Transverse colon (tissue), 4 donors: ENCODE measurements around the gene TFAP2D. TPM values are rescaled to one million over a fixed set of nuclear protein-coding genes. Genes with fewer than 3 reads are reported as not detected.
A peak's percentile ranks its signal among the peaks of the same experiment; 100 is the strongest.

ENCODE experiments used
- DNase-seq: peaks from one replicate; pipeline ENCODE4 v3.0.0-alpha.2; 2019
- H3K27ac ChIP-seq, 4 donors: fragments of 200-600 bp; sonication (generic); 2 replicates each; pipeline ENCODE4 v1.5.1; 2016 to 2018; ENCODE audit warnings: inconsistent platforms in 4 of 4
- H3K27me3 ChIP-seq: fragments of 200-600 bp; sonication (generic); 2 replicates; pipeline ENCODE4 v1.5.1; 2017; ENCODE audit warnings: inconsistent platforms
- H3K36me3 ChIP-seq, 4 donors: fragments of 200-600 bp; sonication (generic); 2 replicates each; pipeline ENCODE4 v1.5.1; 2017 to 2019; ENCODE audit warnings: inconsistent platforms in 4 of 4
- H3K4me1 ChIP-seq, 4 donors: fragments of 200-600 bp; sonication (generic); 2 replicates each; pipeline ENCODE4 v1.5.1; 2017 to 2020; ENCODE audit warnings: inconsistent platforms in 4 of 4
- H3K4me3 ChIP-seq, 4 donors: fragments of 200-600 bp; sonication (generic); 1 replicate in 1 of 4; 2 replicates in 3 of 4; pipeline versions ENCODE4 v1.5.1 to v1.6.1; 2017 to 2019; ENCODE audit warnings: inconsistent platforms in 4 of 4
- H3K9me3 ChIP-seq, 2 donors: fragments of 200-600 bp; sonication (generic); 2 replicates each; pipeline ENCODE4 v1.5.1; 2017 to 2019; ENCODE audit warnings: inconsistent platforms in 2 of 2
- EP300 ChIP-seq: sonication (generic); formaldehyde crosslinking; IDR thresholded peaks from one replicate; pipeline ENCODE4 v1.6.1; 2017; ENCODE audit warnings: antibody characterized with exemption, low read depth
- POLR2A ChIP-seq: fragments of 450-650 bp; IDR thresholded peaks from one replicate; pipeline ENCODE4 v1.6.1; 2016; ENCODE audit warnings: antibody characterized with exemption, mild to moderate bottlenecking, moderate library complexity
- POLR2AphosphoS5 ChIP-seq, 3 donors: sonication (generic); formaldehyde crosslinking; IDR thresholded peaks; one replicate each; pipeline ENCODE4 v1.6.1; 2016; ENCODE audit warnings: antibody characterized with exemption in 3 of 3
- WGBS, 2 donors: methylation state at CpG; one replicate each; pipeline ENCODE4 v1.1.5; 2018; ENCODE audit warnings: low coverage in 1 of 2; 5-methylcytosine and 5-hydroxymethylcytosine counted together
- in situ Hi-C, 4 donors: fragments of 200-750 bp; cut with MboI; loops; one replicate each; pipeline versions ENCODE4 v1.15.0 to v1.15.1; 2017; ENCODE audit warnings: low sequenced_read_pairs in 3 of 4, low pct_ligation_motif_present in 1 of 4, low pct_unique_long_range_greater_than_20kb in 1 of 4
- intact Hi-C: fragments of 100-400 bp; cut with DNase I; formaldehyde crosslinking; loops from one replicate; pipeline ENCODE4 v1.15.1; 2023; ENCODE audit warnings: low total_unique reads
- total RNA-seq, 4 donors: library from RNA; depleted of rRNA; stranded (reverse); fragments of >200 nt; gene quantifications; one replicate each; pipeline ENCODE4 v1.1.0, GENCODE V29; 2016
- TF ChIP-seq, protein P1 (sequence below), 5 experiments: fragments of 200-600 bp in 3 of 5; fragments of 450-650 bp in 2 of 5; sonication (generic) in 3 of 5; IDR thresholded peaks; 1 replicate in 2 of 5; 2 replicates in 3 of 5; pipeline ENCODE4 v1.5.1; 2016 to 2017; ENCODE audit warnings: antibody characterized with exemption in 5 of 5, inconsistent platforms in 3 of 5, mild to moderate bottlenecking in 2 of 5, moderate library complexity in 1 of 5

Gene TFAP2D
- total RNA-seq, 4 donors from 2014 or later: not detected

GRCh38 chr6:50815436-50816114, 102.2 kb downstream of the TFAP2D start:
- in situ Hi-C loops: loop anchor here (10.0 to 25.0 kb wide), 6 partner anchors 547 to 1222 kb away; no protein-coding TSS in a partner anchor
- H3K36me3 ChIP-seq: no peaks in the 10 kb centered on the region
- peaks cover 76% of the 10 kb centered on the region for H3K27me3 ChIP-seq
- TF ChIP-seq, protein P1, sequence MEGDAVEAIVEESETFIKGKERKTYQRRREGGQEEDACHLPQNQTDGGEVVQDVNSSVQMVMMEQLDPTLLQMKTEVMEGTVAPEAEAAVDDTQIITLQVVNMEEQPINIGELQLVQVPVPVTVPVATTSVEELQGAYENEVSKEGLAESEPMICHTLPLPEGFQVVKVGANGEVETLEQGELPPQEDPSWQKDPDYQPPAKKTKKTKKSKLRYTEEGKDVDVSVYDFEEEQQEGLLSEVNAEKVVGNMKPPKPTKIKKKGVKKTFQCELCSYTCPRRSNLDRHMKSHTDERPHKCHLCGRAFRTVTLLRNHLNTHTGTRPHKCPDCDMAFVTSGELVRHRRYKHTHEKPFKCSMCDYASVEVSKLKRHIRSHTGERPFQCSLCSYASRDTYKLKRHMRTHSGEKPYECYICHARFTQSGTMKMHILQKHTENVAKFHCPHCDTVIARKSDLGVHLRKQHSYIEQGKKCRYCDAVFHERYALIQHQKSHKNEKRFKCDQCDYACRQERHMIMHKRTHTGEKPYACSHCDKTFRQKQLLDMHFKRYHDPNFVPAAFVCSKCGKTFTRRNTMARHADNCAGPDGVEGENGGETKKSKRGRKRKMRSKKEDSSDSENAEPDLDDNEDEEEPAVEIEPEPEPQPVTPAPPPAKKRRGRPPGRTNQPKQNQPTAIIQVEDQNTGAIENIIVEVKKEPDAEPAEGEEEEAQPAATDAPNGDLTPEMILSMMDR (IDR thresholded peaks at IDR 0.05): peak in 2 of 5 experiments; percentile 14 to 19
- TF ChIP-seq EP300 (no peak), POLR2A (no peak), POLR2AphosphoS5 (IDR thresholded peaks at IDR 0.05) (no peak)
- no peaks in the 10 kb centered on the region for H3K9me3 ChIP-seq
- DNase-seq: no peak
- intact Hi-C loops: no loop called here
- H3K27ac ChIP-seq: no peak overlapping the region
- peak overlapping the region; percentile 4 to 62 (median 36) for H3K4me3 ChIP-seq
- H3K4me1 ChIP-seq: peaks cover 0 to 23% (median 11%) of the 10 kb centered on the region in 4 donors
- 3 to 4% methylated on average over 11 to 16 of the region's 16 CpGs for WGBS, 2 donors

- peak overlapping the region; percentile 4 to 62 (median 36) for H3K4me3 ChIP-seq
- no peaks in the 10 kb centered on the region for H3K9me3 ChIP-seq
- H3K36me3 ChIP-seq: no peaks in the 10 kb centered on the region
- peaks cover 0 to 26% (median 12%) of the 10 kb centered on the region in 4 donors for H3K4me1 ChIP-seq
- intact Hi-C loops: no loop called here
- peak; percentile 74 for DNase-seq
- TF ChIP-seq, protein P1 (IDR thresholded peaks at IDR 0.05): peak; percentile 75 to 86 (median 80)
- TF ChIP-seq POLR2A: no peak
- WGBS, 2 donors: 1 to 2% methylated on average over 8 to 14 of the region's 14 CpGs
- in situ Hi-C loops: loop anchor here (10.0 to 25.0 kb wide), 6 partner anchors 546 to 1221 kb away; no protein-coding TSS in a partner anchor
- H3K27me3 ChIP-seq: peaks cover 82% of the 10 kb centered on the region
- H3K27ac ChIP-seq: no peak overlapping the region
Measured at GRCh38 chr6:50816115-50816675, 102.9 kb downstream of the TFAP2D start.

GRCh38 chr6:50816947-50817645, 103.8 kb downstream of the TFAP2D start:
- Histone ChIP-seq H3K27me3 (peaks cover 91% of the 10 kb centered on the region), H3K27ac (no peak overlapping the region), H3K4me1 (peaks cover 0 to 26% (median 12%) of the 10 kb centered on the region in 4 donors), H3K4me3 (no peak overlapping the region), H3K9me3 (no peaks in the 10 kb centered on the region), H3K36me3 (no peaks in the 10 kb centered on the region)
- intact Hi-C loops (no loop called here), in situ Hi-C loops (loop anchor here (10.0 to 25.0 kb wide), 6 partner anchors 545 to 1220 kb away; no protein-coding TSS in a partner anchor)
- no peak for DNase-seq
- 12 to 24% methylated on average over 14 to 15 of the region's 15 CpGs for WGBS, 2 donors
- TF ChIP-seq POLR2A: no peak
- no peak for TF ChIP-seq POLR2AphosphoS5 (IDR thresholded peaks at IDR 0.05)

- TF ChIP-seq EP300 (no peak), POLR2A (no peak), POLR2AphosphoS5 (IDR thresholded peaks at IDR 0.05) (no peak)
- TF ChIP-seq, protein P1 (IDR thresholded peaks at IDR 0.05): no peak
- H3K4me3 ChIP-seq: no peak overlapping the region
- peaks cover 0 to 26% (median 12%) of the 10 kb centered on the region in 4 donors for H3K4me1 ChIP-seq
- DNase-seq: no peak
- intact Hi-C loops (no loop called here), in situ Hi-C loops (loop anchor here (10.0 to 25.0 kb wide), 6 partner anchors 545 to 1220 kb away; no protein-coding TSS in a partner anchor)
- peaks cover 96% of the 10 kb centered on the region for H3K27me3 ChIP-seq
- H3K27ac ChIP-seq: no peak overlapping the region
- 12 to 32% methylated on average over 2 of the region's 2 CpGs for WGBS, 2 donors
- no peaks in the 10 kb centered on the region for H3K9me3 ChIP-seq
- H3K36me3 ChIP-seq: no peaks in the 10 kb centered on the region
Measured at GRCh38 chr6:50817646-50817950, 104.3 kb downstream of the TFAP2D start.
